Stimulated activated CD8-positive, alpha-beta memory T cell treated with anti-CD3 and anti-CD28 coated beads, Interleukin-12 subunit alpha, Interleukin-12 subunit beta, amount 100 ng/mL, for 24 hours (primary cell): ENCODE results near the gene CCDC124.
"Not testable (repeated sequence)": the region's sequence is repeated elsewhere in the genome, so short reads cannot be mapped to it uniquely, and the experiment has no call there.

ENCODE experiments used
- DNase-seq: peaks from one replicate; pipeline ENCODE4 v3.0.0-alpha.2; 2020; ENCODE audit errors: extremely low read depth

CCDC124 gene, protein sequence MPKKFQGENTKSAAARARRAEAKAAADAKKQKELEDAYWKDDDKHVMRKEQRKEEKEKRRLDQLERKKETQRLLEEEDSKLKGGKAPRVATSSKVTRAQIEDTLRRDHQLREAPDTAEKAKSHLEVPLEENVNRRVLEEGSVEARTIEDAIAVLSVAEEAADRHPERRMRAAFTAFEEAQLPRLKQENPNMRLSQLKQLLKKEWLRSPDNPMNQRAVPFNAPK

DNA sequence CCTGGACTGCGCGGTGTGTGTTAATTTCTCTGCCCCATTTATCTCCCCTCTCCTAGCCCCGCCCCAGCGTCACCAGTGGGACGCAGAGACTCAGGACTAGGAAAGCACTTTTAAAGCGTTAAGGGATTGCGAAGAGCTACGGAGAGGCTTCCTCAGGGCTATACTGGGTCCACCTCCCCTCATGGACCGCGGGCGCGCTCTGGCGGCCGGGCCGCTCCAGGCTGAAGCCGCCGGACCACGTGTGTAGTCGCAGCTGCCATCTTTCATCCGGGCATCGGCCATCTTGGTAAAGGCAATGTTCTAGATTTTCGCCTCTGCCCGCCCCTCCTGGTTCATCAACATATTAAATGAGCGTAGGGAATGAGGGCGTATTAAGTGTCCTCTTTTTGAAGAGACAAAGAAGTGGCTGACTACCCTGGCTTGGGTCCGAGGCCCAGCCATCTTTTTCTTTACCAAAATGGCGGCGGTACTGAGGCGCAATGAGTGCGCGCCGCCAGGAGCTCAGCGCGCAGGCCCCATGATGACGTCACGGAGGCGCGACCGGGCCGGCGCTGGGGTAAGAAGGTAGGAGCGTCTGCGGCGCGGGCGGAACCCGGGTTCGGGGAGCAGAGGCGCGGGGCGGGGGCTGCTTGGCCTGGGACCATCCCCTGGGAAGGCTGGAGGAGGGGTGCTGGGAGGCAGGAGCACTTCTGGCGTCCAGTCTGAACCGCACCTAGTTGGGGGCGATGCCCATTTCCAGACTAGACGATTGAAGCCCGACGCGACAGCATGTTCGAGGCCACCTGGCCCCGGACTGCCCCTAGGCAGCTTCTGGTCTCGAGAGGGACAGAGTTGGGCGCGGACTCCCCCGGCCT is at the start of gene CCDC124:
TSS of gene CCDC124 (plus strand) at position 531 of the 854 bp plus-strand sequence. CDS start 3,406 bp downstream, outside the sequence.
- DNase-seq = peak; percentile 79

DNA sequence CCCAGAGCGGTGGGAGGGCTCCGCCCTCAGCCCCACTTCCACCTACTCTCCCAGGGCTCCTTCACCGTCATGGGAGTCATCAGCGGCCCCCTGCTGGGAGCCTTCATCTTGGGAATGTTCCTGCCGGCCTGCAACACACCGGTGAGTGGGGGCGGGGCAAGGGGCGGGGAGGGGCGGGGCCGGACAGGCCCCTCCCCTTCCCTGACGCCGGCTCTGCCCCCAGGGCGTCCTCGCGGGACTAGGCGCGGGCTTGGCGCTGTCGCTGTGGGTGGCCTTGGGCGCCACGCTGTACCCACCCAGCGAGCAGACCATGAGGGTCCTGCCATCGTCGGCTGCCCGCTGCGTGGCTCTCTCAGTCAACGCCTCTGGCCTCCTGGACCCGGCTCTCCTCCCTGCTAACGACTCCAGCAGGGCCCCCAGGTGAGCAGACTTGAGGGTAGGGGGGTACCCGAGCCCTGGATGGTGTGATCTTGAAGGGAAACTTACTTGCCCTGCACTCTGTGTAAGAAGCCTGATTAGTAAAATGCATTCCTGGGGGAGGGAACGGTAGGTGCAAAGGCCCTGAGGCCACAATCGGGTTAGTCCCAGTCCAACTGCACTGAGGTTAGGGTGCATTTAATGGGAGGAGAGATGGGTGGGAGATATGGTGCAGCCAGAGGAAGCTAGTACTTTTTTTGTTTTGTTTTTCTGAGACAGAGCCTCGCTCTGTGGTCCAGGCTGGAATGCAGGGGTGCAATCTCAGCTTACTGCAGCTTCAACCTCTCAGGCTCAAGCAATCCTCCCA is 49.0 kb upstream of the CCDC124 start:
- no peak for DNase-seq

DNA sequence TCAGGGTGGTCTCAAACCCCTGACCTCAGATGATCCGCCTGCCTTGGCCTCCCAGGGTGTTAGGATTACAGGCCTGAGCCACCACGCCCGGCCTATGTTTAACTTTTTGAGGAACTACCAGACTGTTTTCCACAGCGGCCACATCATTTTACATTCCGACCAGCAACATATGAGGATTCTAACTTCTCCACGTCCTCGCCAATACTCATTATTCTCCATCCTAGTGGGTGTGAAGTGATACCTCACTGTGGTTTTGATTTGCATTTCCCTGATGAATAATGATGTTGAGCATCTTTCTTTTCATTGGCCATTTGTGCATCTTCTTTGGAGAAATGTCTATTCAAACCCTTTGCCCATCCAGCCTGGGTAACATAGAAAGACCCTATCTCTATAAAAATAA is 46.3 kb upstream of the CCDC124 start:
- DNase-seq = no peak

DNA sequence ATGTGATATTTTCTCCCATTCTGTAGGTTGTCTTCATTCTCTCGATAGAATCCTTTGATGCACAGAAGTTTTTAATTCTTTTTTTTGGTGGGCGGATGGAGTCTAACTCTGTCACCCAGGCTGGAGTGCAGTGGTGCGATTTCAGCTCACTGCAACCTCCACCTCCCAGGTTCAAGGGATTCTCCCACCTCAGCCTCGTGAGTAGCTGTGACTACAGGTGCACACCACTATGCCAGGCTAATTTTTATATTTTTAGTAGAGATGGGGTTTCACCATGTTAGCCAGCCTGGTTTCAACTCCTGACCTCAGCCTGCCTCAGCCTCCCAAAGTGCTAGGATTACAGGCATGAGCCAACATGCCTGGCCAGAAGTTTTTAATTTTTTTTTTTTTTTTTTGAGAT is 45.6 kb upstream of the CCDC124 start:
- DNase-seq = not testable (repeated sequence)

DNA sequence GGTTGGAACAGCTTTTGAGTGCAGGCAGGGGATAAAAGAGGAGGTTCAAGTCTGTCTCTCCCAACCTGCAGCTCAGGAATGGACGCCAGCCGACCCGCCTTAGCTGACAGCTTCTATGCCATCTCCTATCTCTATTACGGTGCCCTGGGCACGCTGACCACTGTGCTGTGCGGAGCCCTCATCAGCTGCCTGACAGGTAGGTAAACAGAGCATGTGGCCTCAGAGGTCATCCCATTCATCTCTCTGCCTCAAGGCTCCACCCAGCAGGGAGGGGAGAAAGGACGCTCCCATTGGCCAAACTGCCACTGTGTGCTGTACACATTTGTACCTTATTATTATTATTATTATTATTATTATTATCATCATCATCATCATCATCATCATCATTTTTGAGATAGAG is 44.6 kb upstream of the CCDC124 start:
- no peak for DNase-seq

DNA sequence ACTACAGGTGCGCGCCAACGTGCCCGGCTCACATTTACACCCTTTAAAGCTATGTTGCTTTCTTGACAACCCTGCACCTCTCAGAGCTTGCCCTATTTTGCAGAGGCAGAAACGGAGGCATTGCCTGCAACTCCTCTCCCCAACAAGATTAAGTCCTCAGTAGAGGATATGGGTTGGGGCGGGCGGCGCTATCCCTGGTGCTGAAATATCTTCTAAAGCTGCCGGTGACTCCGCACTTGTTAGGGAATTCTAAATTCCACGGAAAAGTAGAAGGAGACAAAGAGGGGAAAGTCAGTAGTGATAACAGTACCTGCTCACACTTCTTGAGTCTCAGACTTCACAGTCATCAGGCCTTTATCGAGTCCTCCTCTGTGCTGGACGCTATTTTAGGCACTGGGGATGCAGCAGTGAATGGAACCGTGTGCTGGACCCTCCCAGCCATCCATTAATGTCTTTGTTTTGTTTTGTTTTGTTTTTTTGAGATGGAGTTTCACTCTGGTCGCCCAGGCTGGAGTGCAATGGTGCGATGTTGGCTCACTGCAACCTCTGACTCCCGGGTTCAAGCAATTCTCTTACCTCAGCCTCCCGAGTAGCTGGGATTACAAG is 43.1 kb upstream of the CCDC124 start:
- no peak for DNase-seq

DNA sequence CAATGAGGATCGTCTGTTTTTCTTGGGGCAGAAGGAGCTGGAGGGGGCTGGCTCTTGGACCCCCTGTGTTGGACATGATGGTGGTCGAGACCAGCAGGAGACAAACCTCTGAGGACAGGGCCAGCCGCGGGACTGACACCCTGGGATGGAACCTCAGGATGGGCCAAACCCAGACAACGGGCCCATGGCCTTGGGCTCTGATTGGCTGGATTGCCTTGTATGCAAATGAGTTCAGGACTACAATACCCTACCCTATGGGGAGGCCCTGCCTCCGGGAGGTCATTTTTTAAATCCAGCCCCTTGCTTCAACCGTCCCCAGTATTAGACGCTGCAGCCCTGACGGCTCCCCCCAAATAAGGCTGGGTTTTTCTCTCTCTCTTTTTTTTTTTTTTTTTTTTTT is 39.0 kb upstream of the CCDC124 start:
- DNase-seq = no peak

DNA sequence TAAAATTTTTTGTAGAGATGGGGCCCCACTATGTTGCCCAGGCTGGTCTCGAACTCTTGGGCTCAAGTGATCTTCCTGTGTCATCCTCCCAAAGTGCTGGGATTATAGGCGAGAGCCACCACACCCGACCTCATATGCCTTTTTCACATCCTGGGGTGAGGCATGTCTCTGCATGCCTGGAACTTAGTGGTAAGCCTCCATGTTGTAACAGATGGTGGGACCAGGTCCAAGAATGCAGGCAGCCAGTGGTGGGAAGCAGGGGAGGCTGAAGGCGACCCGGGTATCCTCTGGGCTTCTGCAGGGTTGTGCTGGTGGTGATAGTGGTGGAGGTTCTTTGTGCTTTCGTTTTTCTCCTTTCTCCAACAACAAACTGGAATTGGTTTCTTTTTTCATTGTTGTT is 30.1 kb upstream of the CCDC124 start:
- no peak for DNase-seq

DNA sequence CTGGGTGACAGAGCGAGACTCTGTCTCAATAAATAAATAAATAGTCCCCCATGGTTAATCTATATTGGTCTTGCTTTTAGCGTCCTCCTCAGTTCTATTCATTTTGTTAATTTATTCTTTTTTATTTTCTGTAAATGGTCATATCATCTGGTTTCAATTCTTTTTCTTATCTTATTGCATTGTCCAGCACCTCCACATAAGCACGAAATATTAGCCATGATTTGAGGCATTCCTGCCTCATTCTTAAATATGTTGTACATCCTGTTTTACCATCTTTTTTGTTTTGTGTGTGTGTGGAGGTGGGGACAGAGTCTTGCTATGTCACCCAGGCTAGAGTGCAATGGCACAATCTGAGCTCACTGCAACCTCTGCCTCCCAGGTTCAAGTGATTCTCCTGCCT is 24.6 kb upstream of the CCDC124 start:
- no peak for DNase-seq

DNA sequence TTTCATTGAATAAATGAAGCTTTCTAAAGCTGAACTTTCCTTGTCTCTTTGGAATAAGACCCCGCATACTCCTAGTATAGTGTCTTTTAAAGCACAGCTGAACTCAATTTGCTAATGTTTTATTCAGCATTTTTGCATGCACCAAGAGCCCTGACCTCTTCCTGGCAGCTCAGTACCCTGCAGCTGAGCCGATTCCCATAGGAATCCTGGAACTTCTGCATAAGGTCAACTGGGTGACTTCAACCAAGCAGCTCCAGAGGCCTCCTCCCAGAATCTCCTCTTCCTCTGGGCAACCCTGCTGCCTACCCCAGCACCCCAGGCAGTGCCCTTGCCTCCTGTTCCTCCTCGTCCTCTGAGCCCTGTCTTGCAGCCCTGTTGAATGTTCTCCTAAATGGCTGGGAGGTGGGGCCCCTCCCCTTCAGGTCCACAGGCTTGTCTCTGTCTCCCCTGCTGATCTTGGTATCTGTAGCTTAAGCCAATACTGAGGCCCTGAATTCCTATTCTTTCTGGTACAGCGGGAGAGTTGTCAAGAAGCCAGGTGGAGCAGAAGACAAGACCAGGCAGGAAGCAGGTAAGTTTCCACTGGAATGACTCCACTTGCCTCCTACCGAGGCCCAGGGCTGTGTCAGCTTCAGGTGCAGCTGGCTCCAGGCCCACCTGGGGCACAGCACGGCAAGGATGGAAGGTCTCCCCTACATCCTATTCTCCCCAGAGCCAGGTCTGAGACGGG is 23.6 kb upstream of the CCDC124 start:
- DNase-seq = no peak

DNA sequence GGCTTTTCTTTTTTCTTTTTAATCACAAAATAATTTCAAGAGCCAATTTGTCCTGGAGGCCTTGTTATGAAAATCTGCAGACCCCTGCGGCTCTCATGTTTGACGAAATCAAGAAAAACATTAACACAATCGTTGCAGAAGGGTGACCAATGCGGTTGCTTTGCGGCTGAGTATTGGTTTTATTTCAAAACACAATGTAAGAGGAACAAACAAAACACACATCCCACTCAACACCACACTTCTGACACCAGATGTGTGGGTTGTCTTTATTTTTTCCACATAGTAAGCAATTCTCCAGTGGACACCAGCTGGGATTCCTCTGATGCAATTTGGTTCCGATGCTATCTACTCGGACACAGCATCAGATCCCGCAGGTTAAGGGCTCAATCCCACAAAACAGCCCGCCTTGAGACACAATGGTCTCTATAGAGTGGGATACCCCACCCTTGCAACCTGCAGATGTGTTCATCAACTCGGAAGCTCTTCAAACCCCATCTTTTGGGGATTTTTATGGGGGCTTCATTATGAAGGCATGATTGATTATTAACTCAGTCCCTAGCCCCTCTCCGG is 21.9 kb upstream of the CCDC124 start:
- no peak for DNase-seq

DNA sequence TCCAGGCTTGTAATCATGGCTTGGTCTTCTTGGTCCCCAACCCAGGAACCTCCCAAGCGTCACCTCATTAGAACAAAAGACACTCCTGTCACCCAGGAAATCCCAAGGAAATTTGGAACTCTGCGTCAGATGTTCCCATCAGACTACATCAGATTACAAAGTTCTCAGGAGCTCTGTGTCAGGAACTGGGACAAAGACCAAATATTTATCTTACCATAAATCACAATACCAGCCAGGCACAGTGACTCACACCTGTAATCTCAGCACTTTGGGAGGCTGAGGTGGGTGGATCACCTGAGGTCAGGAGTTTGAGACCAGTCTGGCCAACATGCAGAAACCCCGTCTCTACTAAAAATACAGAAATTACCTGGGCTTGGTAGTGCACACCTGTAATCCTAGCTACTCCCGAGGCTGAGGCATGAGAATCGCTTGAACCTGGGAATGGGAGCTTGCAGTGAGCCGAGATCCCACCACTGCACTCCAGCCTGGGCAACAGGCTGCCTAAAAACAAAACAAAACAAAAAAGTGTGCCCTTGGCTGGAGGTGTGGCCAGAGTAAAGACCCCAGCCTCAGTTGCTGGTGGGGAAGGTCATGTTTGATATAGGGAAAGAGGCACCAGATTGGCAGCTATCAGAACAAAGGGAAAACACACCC is 16.7 kb upstream of the CCDC124 start:
- DNase-seq = no peak

DNA sequence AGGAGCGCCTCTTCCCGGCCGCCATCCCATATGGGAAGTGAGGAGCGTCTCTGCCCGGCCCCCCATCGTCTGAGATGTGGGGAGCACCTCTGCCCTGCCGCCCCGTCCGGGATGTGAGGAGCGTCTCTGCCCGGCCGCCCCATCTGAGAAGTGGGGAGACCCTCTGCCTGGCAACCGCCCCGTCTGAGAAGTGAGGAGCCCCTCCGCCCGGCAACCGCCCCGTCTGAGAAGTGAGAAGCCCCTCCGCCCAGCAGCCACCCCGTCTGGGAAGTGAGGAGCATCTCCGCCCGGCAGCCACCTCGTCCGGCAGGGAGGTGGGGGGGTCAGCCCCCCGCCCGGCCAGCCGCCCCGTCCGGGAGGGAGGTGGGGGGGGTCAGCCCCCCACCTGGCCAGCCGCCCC is 14.7 kb upstream of the CCDC124 start:
- not testable (repeated sequence) for DNase-seq

DNA sequence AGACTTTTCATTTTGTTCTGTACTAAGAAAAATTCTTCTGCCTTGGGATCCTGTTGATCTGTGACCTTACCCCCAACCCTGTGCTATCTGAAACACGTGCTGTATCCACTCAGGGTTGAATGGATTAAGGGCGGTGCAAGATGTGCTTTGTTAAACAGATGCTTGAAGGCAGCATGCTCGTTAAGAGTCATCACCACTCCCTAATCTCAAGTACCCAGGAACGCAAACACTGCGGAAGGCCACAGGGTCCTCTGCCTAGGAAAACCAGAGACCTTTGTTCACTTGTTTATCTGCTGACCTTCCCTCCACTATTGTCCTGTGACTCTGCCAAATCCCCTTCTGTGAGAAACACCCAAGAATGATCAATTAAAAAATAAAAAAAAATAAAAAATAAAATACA is 13.7 kb upstream of the CCDC124 start:
- not testable (repeated sequence) for DNase-seq

DNA sequence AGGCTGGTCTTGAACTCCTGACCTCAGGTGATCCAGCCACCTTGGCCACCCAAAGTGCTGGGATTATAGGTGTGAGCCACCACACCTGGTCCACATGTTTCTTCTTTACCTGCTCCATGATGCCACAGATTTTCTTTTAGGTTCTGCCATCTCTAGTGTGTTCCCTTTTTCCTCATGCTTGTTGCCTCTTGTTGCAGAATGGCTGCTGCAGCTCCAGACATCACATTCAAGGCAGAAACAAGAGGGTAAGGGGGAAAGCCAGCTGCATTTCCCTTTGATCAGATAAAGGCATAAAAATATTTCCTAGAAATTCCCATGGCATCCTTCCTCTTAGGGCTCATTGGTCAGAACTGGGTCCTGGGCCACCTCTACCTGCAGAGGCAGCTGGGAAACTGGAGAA is 12.3 kb upstream of the CCDC124 start:
- DNase-seq = no peak

DNA sequence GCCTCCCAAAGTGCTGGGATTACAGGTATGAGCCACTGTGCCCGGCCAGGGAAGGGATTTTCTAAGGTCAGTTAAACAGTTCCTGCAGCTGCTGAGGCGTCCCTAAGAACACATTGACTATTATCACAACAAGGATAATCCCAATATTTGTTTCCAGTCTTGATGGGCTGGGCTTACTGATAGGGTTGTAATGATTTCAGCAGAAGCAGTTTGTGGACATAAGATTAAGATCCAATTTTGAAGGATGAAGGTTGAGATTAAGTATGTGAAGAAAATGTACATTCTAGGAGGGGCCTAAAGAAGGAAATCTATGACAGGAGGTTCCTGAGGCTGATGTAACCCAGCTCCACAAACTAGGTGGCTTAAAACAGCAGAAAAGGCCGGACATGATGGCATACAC is 10.7 kb upstream of the CCDC124 start:
- no peak for DNase-seq

DNA sequence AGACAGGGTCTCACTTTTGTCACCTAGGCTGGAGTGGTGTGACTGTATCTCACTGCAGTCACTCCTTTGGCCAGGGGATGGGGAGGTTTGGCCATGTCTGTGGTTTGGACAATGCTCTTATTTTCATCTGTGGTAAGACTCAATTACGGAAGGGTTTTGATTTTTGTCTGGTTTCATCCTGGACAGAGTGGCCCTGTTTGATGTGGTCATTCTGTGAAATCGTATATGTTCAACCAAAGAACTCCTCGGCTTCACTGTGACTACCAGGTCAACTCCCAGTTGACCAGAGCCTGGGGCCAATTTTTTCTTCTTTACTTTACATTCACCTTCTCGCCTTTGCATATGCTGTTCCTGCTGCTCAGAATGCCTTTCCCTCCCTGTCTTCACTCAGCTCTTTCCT is 6.8 kb upstream of the CCDC124 start:
- no peak for DNase-seq

DNA sequence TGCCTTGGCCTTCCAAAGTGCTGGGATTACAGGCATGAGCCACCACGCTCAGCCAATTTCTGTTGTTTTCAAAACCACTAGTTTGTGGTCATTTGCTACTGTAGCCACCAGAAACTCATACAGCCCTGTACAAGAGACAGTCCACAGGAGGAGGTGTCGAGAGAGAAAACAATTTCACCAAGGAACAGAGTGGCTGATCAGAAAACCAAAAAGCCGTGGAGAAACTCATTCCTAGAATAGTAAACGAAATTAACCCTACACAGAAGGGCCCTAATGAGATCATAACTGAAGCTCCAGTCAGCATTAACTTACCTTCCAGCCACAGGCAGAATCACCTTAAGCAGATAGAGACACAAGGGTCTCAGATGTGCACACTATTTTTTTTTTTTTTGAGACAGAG is 3.8 kb upstream of the CCDC124 start:
- no peak for DNase-seq

DNA sequence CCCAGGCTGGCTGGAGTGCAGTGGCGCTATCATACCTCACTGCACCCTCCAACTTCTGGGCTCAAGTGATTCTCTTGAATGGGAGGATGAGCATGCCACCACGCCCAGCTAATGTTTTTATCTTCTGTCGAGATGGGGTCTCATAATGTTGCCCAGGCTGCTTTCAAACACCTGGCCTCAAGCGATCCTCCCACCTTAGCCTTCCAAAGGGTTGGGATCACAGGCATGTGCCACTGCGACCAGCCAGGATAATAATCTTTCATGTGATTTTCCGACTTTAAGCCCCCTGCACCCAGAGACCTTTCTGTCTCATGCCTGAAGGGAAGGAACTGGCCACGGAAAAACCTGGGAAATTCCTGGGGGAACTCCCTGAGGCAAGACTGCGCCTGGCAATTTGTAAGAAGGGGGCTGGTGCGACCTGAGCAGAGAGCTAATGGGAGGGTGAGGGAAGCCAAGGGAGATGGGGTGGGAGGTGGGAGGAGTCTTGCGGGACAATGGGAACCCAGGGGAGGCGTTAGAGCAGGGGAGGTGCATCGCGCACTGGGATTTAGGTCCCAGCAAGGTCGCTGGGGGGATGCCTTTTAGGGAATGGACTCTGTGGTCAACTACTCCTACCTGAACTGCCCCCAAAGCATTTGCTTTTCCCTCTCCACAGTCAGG is 1.2 kb upstream of the CCDC124 start:
- DNase-seq = no peak
